Liver (tissue), 3 donors: ENCODE results near the gene PSTPIP1.

ENCODE experiments used
- GABPA ChIP-seq, 2 donors: IDR thresholded peaks in 1 of 2; conservative IDR thresholded peaks in 1 of 2; 2 replicates each; pipeline ENCODE4 v1.6.1; 2016; ENCODE audit warnings: antibody characterized with exemption in 2 of 2, mild to moderate bottlenecking in 1 of 2, moderate library complexity in 1 of 2
- REST ChIP-seq: IDR thresholded peaks from 2 replicates; pipeline ENCODE4 v1.6.1; 2016; ENCODE audit warnings: antibody characterized with exemption, mild to moderate bottlenecking
- TF ChIP-seq, protein P1 (sequence below): fragments of 150-350 bp; IDR thresholded peaks from 2 replicates; pipeline ENCODE4 v1.5.1; 2017; ENCODE audit warnings: improper control_type of control experiment, low read depth, low read length; ENCODE audit not compliant: missing input control
- TF ChIP-seq, protein P2 (sequence below): IDR thresholded peaks from 2 replicates; pipeline ENCODE4 v1.6.1; 2016; ENCODE audit warnings: antibody characterized with exemption
- donor health status: healthy.
- donor health status: healthy.

GRCh38 chr15:77070180-77070494, 75.2 kb downstream of the PSTPIP1 start:
- TF ChIP-seq REST: no peak
- TF ChIP-seq, protein P1, sequence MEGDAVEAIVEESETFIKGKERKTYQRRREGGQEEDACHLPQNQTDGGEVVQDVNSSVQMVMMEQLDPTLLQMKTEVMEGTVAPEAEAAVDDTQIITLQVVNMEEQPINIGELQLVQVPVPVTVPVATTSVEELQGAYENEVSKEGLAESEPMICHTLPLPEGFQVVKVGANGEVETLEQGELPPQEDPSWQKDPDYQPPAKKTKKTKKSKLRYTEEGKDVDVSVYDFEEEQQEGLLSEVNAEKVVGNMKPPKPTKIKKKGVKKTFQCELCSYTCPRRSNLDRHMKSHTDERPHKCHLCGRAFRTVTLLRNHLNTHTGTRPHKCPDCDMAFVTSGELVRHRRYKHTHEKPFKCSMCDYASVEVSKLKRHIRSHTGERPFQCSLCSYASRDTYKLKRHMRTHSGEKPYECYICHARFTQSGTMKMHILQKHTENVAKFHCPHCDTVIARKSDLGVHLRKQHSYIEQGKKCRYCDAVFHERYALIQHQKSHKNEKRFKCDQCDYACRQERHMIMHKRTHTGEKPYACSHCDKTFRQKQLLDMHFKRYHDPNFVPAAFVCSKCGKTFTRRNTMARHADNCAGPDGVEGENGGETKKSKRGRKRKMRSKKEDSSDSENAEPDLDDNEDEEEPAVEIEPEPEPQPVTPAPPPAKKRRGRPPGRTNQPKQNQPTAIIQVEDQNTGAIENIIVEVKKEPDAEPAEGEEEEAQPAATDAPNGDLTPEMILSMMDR: no peak
- TF ChIP-seq, protein P2, sequence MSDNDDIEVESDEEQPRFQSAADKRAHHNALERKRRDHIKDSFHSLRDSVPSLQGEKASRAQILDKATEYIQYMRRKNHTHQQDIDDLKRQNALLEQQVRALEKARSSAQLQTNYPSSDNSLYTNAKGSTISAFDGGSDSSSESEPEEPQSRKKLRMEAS: no peak
- no peak for TF ChIP-seq GABPA (IDR thresholded peaks at IDR 0.05 in 1 of 2, conservative IDR thresholded peaks at IDR 0.05 in 1 of 2)
